Fibroblast of lung (primary cell): ENCODE measurements around the gene C20orf204. TPM values are rescaled to one million over a fixed set of nuclear protein-coding genes. Genes with fewer than 3 reads are reported as not detected.

Experiments
- DNase-seq, 2 donors: peaks; one replicate each; pipeline versions ENCODE4 v3.0.0 to v3.0.0-alpha.2; 2010; ENCODE audit warnings: low read depth in 2 of 2
- H2AFZ ChIP-seq: 2 replicates; pipeline ENCODE4 v1.5.1; 2012; ENCODE audit warnings: low read length, control low read depth, inconsistent platforms
- H3K27ac ChIP-seq: 2 replicates; pipeline ENCODE4 v1.5.1; 2011; ENCODE audit warnings: low read length, control low read depth; ENCODE audit not compliant: insufficient read depth
- H3K27me3 ChIP-seq: 2 replicates; pipeline ENCODE4 v1.5.1; 2011; ENCODE audit warnings: mild to moderate bottlenecking, low read length; ENCODE audit not compliant: control insufficient read depth, insufficient read depth
- H3K36me3 ChIP-seq: 2 replicates; pipeline ENCODE4 v1.5.1; 2011; ENCODE audit warnings: low read length; ENCODE audit not compliant: control insufficient read depth, insufficient read depth
- H3K4me1 ChIP-seq: 2 replicates; pipeline ENCODE4 v1.5.1; 2011; ENCODE audit warnings: low read length; ENCODE audit not compliant: control insufficient read depth, insufficient read depth; ENCODE audit errors: extremely low read depth
- H3K4me2 ChIP-seq: 2 replicates; pipeline ENCODE4 v1.5.1; 2011; ENCODE audit warnings: low read length, control low read depth; ENCODE audit not compliant: insufficient read depth; ENCODE audit errors: extremely low read depth
- H3K4me3 ChIP-seq, 4 experiments: fragments of 200-600 bp in 1 of 4; sonication (generic) in 1 of 4; replicated peaks in 1 of 4; 2 replicates each; pipeline ENCODE4 v1.5.1; 2011 to 2016; ENCODE audit warnings: low read length in 4 of 4, low read depth in 3 of 4, mild to moderate bottlenecking in 3 of 4, control low read depth in 2 of 4, inconsistent platforms in 1 of 4, mixed read lengths in 1 of 4; ENCODE audit not compliant: insufficient read depth in 1 of 4; ENCODE audit errors: control extremely low read depth in 1 of 4
- H3K79me2 ChIP-seq: 2 replicates; pipeline ENCODE4 v1.5.1; 2012; ENCODE audit warnings: mild to moderate bottlenecking, low read length, inconsistent platforms; ENCODE audit not compliant: control insufficient read depth, insufficient read depth
- H3K9ac ChIP-seq: 2 replicates; pipeline ENCODE4 v1.5.1; 2011; ENCODE audit warnings: mild to moderate bottlenecking, low read length, control low read depth; ENCODE audit not compliant: insufficient read depth
- H3K9me3 ChIP-seq: 2 replicates; pipeline ENCODE4 v1.5.1; 2012; ENCODE audit warnings: low read depth, low read length; ENCODE audit not compliant: control insufficient read depth, insufficient read depth
- H4K20me1 ChIP-seq: 2 replicates; pipeline ENCODE4 v1.5.1; 2011; ENCODE audit warnings: low read length; ENCODE audit not compliant: control insufficient read depth, insufficient read depth; ENCODE audit errors: extremely low read depth
- EZH2 ChIP-seq: IDR thresholded peaks from 2 replicates; pipeline ENCODE4 v1.5.1; 2012; ENCODE audit warnings: low read length, control low read depth, mild to moderate bottlenecking; ENCODE audit errors: missing control alignments
- polyA plus RNA-seq, 2 donors: library from polyadenylated mRNA; depleted of rRNA in 1 of 2; stranded (reverse) in 1 of 2; unstranded in 1 of 2; fragments of >200 nt; gene quantifications; 2 replicates each; pipeline ENCODE4 v1.2.1, GENCODE V29; 2011 to 2012; ENCODE audit warnings: missing spikeins in 1 of 2
- total RNA-seq: library from RNA; depleted of rRNA; stranded (reverse); fragments of >200 nt; gene quantifications from 2 replicates; pipeline ENCODE4 v1.2.1, GENCODE V29; 2014
- TF ChIP-seq, protein P1 (sequence below), 2 donors: IDR thresholded peaks in 1 of 2; conservative IDR thresholded peaks in 1 of 2; 1 replicate in 1 of 2; 2 replicates in 1 of 2; pipeline ENCODE4 v1.5.1; 2011 to 2012; ENCODE audit warnings: low read length in 2 of 2, control low read depth in 1 of 2, inconsistent platforms in 1 of 2, low read depth in 1 of 2, mild to moderate bottlenecking in 1 of 2

Gene C20orf204
- total and polyA plus RNA-seq, 2 donors (not counting 1 experiment from before 2014, with no cell fraction given): 0.02 to 0.66 TPM

DNA sequence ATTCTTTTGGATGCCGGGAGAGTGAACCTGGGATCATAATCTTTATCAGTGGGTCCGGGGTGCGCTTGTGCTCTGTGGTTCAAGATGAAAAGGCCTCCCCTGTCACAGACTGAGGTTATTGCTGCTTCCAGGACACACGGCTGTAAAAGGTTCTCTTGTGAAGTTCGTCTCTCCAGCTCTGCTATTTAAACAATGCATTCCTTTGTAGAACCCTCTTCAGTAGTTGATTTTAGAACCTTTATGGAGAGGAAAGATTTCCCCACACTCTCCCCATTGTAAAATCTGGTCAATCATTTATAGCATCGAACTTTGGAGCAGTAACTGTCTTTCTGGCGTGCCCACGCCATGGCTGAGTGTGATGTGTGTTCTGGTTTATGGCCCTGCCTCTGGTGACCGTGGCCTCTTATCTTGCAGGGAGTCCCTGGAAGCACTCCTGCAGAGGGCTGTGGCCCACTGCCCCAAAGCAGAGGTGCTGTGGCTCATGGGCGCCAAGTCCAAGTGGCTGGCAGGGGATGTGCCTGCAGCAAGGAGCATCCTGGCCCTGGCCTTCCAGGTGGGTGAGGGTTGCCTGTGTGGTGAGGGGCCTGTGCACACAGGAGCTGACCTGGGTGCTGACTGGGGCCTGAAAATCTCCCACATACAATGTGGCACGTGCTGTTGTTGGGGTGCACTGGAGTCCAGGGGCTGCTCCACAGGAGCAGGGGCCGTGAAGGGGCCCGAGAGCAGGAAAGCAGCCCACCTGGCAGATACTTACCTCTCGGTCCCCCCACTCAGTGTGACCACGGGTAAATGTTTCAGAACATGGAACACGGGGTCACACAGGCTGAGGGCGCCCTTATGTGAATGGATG lies 11.6 kb upstream of the C20orf204 start:
- H3K9me3 ChIP-seq: no peaks in the 10 kb centered on the region
- no peaks in the 10 kb centered on the region for H3K4me1 ChIP-seq
- no peak overlapping the region for H3K27ac ChIP-seq
- peaks cover 41% of the 10 kb centered on the region for H3K36me3 ChIP-seq
- H2AFZ ChIP-seq: no peak overlapping the region
- H4K20me1 ChIP-seq: no peaks in the 10 kb centered on the region
- no peak for TF ChIP-seq EZH2
- TF ChIP-seq, protein P1, sequence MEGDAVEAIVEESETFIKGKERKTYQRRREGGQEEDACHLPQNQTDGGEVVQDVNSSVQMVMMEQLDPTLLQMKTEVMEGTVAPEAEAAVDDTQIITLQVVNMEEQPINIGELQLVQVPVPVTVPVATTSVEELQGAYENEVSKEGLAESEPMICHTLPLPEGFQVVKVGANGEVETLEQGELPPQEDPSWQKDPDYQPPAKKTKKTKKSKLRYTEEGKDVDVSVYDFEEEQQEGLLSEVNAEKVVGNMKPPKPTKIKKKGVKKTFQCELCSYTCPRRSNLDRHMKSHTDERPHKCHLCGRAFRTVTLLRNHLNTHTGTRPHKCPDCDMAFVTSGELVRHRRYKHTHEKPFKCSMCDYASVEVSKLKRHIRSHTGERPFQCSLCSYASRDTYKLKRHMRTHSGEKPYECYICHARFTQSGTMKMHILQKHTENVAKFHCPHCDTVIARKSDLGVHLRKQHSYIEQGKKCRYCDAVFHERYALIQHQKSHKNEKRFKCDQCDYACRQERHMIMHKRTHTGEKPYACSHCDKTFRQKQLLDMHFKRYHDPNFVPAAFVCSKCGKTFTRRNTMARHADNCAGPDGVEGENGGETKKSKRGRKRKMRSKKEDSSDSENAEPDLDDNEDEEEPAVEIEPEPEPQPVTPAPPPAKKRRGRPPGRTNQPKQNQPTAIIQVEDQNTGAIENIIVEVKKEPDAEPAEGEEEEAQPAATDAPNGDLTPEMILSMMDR (conservative IDR thresholded peaks at IDR 0.05 in 1 of 2, IDR thresholded peaks at IDR 0.05 in 1 of 2; ENCODE audit: low read depth in 1 of 2, low read length in 2 of 2): no peak
- no peak overlapping the region for H3K9ac ChIP-seq
- H3K79me2 ChIP-seq: no peaks in the 10 kb centered on the region
- no peak overlapping the region for H3K4me3 ChIP-seq
- no peak for DNase-seq
- H3K27me3 ChIP-seq: no peaks in the 10 kb centered on the region
- H3K4me2 ChIP-seq: no peak overlapping the region

DNA sequence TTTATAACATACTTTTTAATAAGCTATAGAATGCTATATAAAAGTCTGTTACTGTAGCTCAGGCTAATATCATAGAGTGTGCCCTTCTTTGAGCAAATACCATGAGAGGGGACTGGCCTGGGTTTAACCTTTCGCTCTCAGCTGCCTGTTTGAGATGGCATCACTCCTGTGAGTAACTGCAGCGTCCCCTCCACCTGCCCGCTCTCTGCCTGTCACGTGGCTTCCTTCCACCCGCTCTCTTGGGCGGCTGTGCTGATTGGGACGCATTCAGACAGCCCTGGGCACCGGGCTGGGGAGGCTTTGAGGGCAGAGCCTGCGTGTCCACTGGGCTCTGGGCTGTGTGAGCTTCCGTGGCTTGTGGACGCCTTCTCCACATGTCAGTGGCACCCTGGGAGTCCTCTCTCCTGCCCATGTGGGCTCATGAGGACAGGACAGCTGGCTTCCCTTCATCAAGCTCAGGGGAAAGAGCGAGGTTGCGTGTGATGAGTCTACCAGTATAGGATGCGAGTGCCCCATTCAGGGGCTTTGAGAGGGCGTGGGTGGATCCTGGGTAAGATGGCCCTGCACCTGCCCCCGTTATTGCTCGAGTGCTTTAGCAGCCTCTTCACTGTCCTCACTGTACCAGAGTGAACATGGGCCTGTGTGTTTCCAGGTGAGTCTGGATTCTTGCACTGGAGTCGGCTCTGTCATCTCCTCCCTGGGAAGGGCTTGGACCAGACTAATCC lies 10.7 kb upstream of the C20orf204 start:
- no peak for TF ChIP-seq EZH2
- TF ChIP-seq, protein P1 (conservative IDR thresholded peaks at IDR 0.05 in 1 of 2, IDR thresholded peaks at IDR 0.05 in 1 of 2; ENCODE audit: low read depth in 1 of 2, low read length in 2 of 2): no peak
- Histone ChIP-seq H3K36me3 (peaks cover 46% of the 10 kb centered on the region), H3K4me1 (no peaks in the 10 kb centered on the region), H3K4me2 (no peak overlapping the region), H3K9ac (no peak overlapping the region), H3K9me3 (no peaks in the 10 kb centered on the region), H2AFZ (no peak overlapping the region), H3K27me3 (no peaks in the 10 kb centered on the region), H3K27ac (no peak overlapping the region), H3K79me2 (no peaks in the 10 kb centered on the region), H3K4me3 (no peak overlapping the region), H4K20me1 (no peaks in the 10 kb centered on the region)
- DNase-seq: no peak

DNA sequence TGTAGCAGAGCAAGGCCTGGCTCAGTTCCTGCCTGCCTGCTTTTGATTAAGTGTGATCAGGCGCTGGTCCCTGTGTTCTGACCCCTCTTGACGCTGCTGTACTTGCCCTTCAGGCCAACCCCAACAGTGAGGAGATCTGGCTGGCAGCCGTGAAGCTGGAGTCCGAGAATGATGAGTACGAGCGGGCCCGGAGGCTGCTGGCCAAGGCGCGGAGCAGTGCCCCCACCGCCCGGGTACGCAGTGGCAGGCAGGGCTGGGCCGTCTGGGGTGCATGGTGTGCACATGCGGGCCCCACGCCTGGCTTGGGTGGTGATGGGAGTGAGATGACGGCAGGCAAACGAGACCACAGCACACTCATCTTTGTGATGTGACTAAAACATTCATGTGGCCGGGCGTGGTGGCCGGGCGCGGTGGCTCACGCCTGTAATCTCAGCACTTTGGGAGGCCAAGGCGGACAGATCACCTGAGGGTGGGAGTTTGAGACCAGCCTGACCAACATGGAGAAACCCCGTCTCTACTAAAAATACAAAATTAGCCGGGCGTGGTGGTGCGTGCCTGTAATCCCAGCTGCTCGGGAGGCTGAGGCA lies 10.1 kb upstream of the C20orf204 start:
- TF ChIP-seq EZH2: no peak
- TF ChIP-seq, protein P1 (conservative IDR thresholded peaks at IDR 0.05 in 1 of 2, IDR thresholded peaks at IDR 0.05 in 1 of 2; ENCODE audit: low read depth in 1 of 2, low read length in 2 of 2): no peak
- Histone ChIP-seq H3K36me3 (peaks cover 47% of the 10 kb centered on the region), H3K4me1 (no peaks in the 10 kb centered on the region), H3K27ac (no peak overlapping the region), H3K27me3 (no peaks in the 10 kb centered on the region), H3K79me2 (no peaks in the 10 kb centered on the region), H3K9me3 (no peaks in the 10 kb centered on the region), H3K4me3 (no peak overlapping the region), H3K4me2 (no peak overlapping the region), H4K20me1 (no peaks in the 10 kb centered on the region), H2AFZ (no peak overlapping the region), H3K9ac (no peak overlapping the region)
- DNase-seq: no peak
